ENCODE data around the gene ATP2B1.

The ATP2B1 gene

GRCh38 chr12:89694542-89694941 is 14.1 kb downstream of the ATP2B1 start:
- DNase-seq (ENCODE audit: low read depth in 4 of 4, low spot score in 1 of 4), result no peak

- DNase-seq (ENCODE audit: low read depth in 4 of 4, low spot score in 1 of 4), result no peak
Observed at GRCh38 chr12:89693639-89694202, 14.9 kb downstream of the ATP2B1 start.

- DNase-seq (ENCODE audit: low read depth in 4 of 4, low spot score in 1 of 4), result no peak
Observed at GRCh38 chr12:89692439-89692838, 16.2 kb downstream of the ATP2B1 start.

- DNase-seq (ENCODE audit: low read depth in 4 of 4, low spot score in 1 of 4), result no peak
Observed at GRCh38 chr12:89691659-89692058, 17.0 kb downstream of the ATP2B1 start.

- no peak for DNase-seq (ENCODE audit: low read depth in 4 of 4, low spot score in 1 of 4)
Observed at GRCh38 chr12:89690925-89691324, 17.7 kb downstream of the ATP2B1 start.

GRCh38 chr12:89689306-89689705 is 19.3 kb downstream of the ATP2B1 start:
- DNase-seq (ENCODE audit: low read depth in 4 of 4, low spot score in 1 of 4), result no peak

GRCh38 chr12:89686311-89686710 is 22.3 kb downstream of the ATP2B1 start:
- DNase-seq (ENCODE audit: low read depth in 4 of 4, low spot score in 1 of 4), result no peak

- DNase-seq (ENCODE audit: low read depth in 4 of 4, low spot score in 1 of 4), result no peak
Observed at GRCh38 chr12:89685363-89685972, 23.2 kb downstream of the ATP2B1 start.

- DNase-seq (ENCODE audit: low read depth in 4 of 4, low spot score in 1 of 4), result no peak
Observed at GRCh38 chr12:89684136-89684535, 24.5 kb downstream of the ATP2B1 start.

- no peak for DNase-seq (ENCODE audit: low read depth in 4 of 4, low spot score in 1 of 4)
Observed at GRCh38 chr12:89682284-89682683, 26.4 kb downstream of the ATP2B1 start.

- DNase-seq (ENCODE audit: low read depth in 4 of 4, low spot score in 1 of 4), result no peak
Observed at GRCh38 chr12:89680409-89680808, 28.2 kb downstream of the ATP2B1 start.

- DNase-seq (ENCODE audit: low read depth in 4 of 4, low spot score in 1 of 4), result no peak
Observed at GRCh38 chr12:89679631-89680030, 29.0 kb downstream of the ATP2B1 start.

GRCh38 chr12:89678225-89678624 is 30.4 kb downstream of the ATP2B1 start:
- no peak for DNase-seq (ENCODE audit: low read depth in 4 of 4, low spot score in 1 of 4)

GRCh38 chr12:89676930-89677329 is 31.7 kb downstream of the ATP2B1 start:
- DNase-seq (ENCODE audit: low read depth in 4 of 4, low spot score in 1 of 4), result no peak

- no peak for DNase-seq (ENCODE audit: low read depth in 4 of 4, low spot score in 1 of 4)
Observed at GRCh38 chr12:89674326-89674942, 34.2 kb downstream of the ATP2B1 start.

GRCh38 chr12:89673603-89674002 is 35.0 kb downstream of the ATP2B1 start:
- DNase-seq (ENCODE audit: low read depth in 4 of 4, low spot score in 1 of 4), result no peak

GRCh38 chr12:89672589-89672979 is 36.1 kb downstream of the ATP2B1 start:
- DNase-seq (ENCODE audit: low read depth in 4 of 4, low spot score in 1 of 4), result no peak

- DNase-seq (ENCODE audit: low read depth in 4 of 4, low spot score in 1 of 4), result no peak
Observed at GRCh38 chr12:89671469-89671868, 37.2 kb downstream of the ATP2B1 start.

- DNase-seq (ENCODE audit: low read depth in 4 of 4, low spot score in 1 of 4), result no peak
Observed at GRCh38 chr12:89669197-89669596, 39.4 kb downstream of the ATP2B1 start.

- DNase-seq (ENCODE audit: low read depth in 4 of 4, low spot score in 1 of 4), result no peak
Observed at GRCh38 chr12:89665556-89665955, 43.1 kb downstream of the ATP2B1 start.

GRCh38 chr12:89664441-89664840 is 44.2 kb downstream of the ATP2B1 start:
- DNase-seq (ENCODE audit: low read depth in 4 of 4, low spot score in 1 of 4), result no peak

GRCh38 chr12:89663577-89664357 is 44.9 kb downstream of the ATP2B1 start:
- DNase-seq (ENCODE audit: low read depth in 4 of 4, low spot score in 1 of 4), result no peak
